Measurements from ENCODE around the gene ZNF827.

Gene ZNF827

GRCh38 chr4:145716200-145716599, 222.4 kb downstream of the ZNF827 start:
- Histone ChIP-seq H3K4me3 (ENCODE audit: insufficient read depth, low read depth, low read length, poor library complexity, severe bottlenecking) (no peak overlapping the region), H3K36me3 (ENCODE audit: control insufficient read depth, insufficient read depth, low read length) (no peaks in the 10 kb centered on the region), H3K27ac (ENCODE audit: insufficient read depth, low read length, poor library complexity, severe bottlenecking) (no peak overlapping the region), H3K27me3 (replicated peaks; ENCODE audit: control insufficient read depth, insufficient read depth, low read length, poor library complexity, severe bottlenecking) (no peaks in the 10 kb centered on the region), H3K9me3 (ENCODE audit: control insufficient read depth, low read length) (no peaks in the 10 kb centered on the region), H3K4me1 (ENCODE audit: control insufficient read depth, insufficient read depth, low read length, poor library complexity, severe bottlenecking) (no peaks in the 10 kb centered on the region)
- no peak for DNase-seq

- Histone ChIP-seq H3K4me1 (ENCODE audit: control insufficient read depth, insufficient read depth, low read length, poor library complexity, severe bottlenecking) (no peaks in the 10 kb centered on the region), H3K9me3 (ENCODE audit: control insufficient read depth, low read length) (no peaks in the 10 kb centered on the region), H3K36me3 (ENCODE audit: control insufficient read depth, insufficient read depth, low read length) (no peaks in the 10 kb centered on the region), H3K27me3 (replicated peaks; ENCODE audit: control insufficient read depth, insufficient read depth, low read length, poor library complexity, severe bottlenecking) (no peaks in the 10 kb centered on the region), H3K4me3 (ENCODE audit: insufficient read depth, low read depth, low read length, poor library complexity, severe bottlenecking) (no peak overlapping the region), H3K27ac (ENCODE audit: insufficient read depth, low read length, poor library complexity, severe bottlenecking) (no peak overlapping the region)
- no peak for DNase-seq
These were observed 228.8 kb downstream of the ZNF827 start for GRCh38 chr4:145709843-145710242.

GRCh38 chr4:145709336-145709735, 229.3 kb downstream of the ZNF827 start:
- no peaks in the 10 kb centered on the region for H3K9me3 ChIP-seq (ENCODE audit: control insufficient read depth, low read length)
- no peaks in the 10 kb centered on the region for H3K36me3 ChIP-seq (ENCODE audit: control insufficient read depth, insufficient read depth, low read length)
- H3K27me3 ChIP-seq (replicated peaks; ENCODE audit: control insufficient read depth, insufficient read depth, low read length, poor library complexity, severe bottlenecking): no peaks in the 10 kb centered on the region
- H3K27ac ChIP-seq (ENCODE audit: insufficient read depth, low read length, poor library complexity, severe bottlenecking): no peak overlapping the region
- no peak for DNase-seq
- no peak overlapping the region for H3K4me3 ChIP-seq (ENCODE audit: insufficient read depth, low read depth, low read length, poor library complexity, severe bottlenecking)
- no peaks in the 10 kb centered on the region for H3K4me1 ChIP-seq (ENCODE audit: control insufficient read depth, insufficient read depth, low read length, poor library complexity, severe bottlenecking)
